Sigmoid colon (tissue), 7 donors: ENCODE data around the gene LINGO1. TPM values are rescaled to one million over a fixed set of nuclear protein-coding genes. Genes with fewer than 3 reads are reported as not detected.

Experiments used
- DNase-seq: peaks from one replicate; pipeline ENCODE4 v3.0.0-alpha.2; 2019
- H3K27ac ChIP-seq, 4 donors: fragments of 200-600 bp; sonication (generic); one replicate each; pipeline ENCODE4 v1.5.1; 2016 to 2019; ENCODE audit warnings: mild to moderate bottlenecking in 1 of 4
- H3K27me3 ChIP-seq, 3 donors: fragments of 200-600 bp; sonication (generic); one replicate each; pipeline ENCODE4 v1.5.1; 2019; ENCODE audit warnings: mild to moderate bottlenecking in 1 of 3
- H3K36me3 ChIP-seq, 4 donors: fragments of 200-600 bp; sonication (generic); one replicate each; pipeline ENCODE4 v1.5.1; 2016 to 2019
- H3K4me1 ChIP-seq, 4 donors: fragments of 200-600 bp; sonication (generic); one replicate each; pipeline ENCODE4 v1.5.1; 2017 to 2019
- H3K4me3 ChIP-seq, 4 donors: fragments of 200-600 bp; sonication (generic); one replicate each; pipeline ENCODE4 v1.5.1; 2017 to 2019; ENCODE audit warnings: mild to moderate bottlenecking in 2 of 4, moderate library complexity in 1 of 4
- H3K9me3 ChIP-seq, 4 donors: fragments of 200-600 bp in 3 of 4; sonication (generic) in 3 of 4; one replicate each; pipeline versions ENCODE4 v1.5.1 to v1.6.1; 2013 to 2019
- EP300 ChIP-seq, 4 donors: sonication (generic); formaldehyde crosslinking; IDR thresholded peaks; one replicate each; pipeline ENCODE4 v1.6.1; 2017; ENCODE audit warnings: antibody characterized with exemption in 4 of 4
- POLR2A ChIP-seq, 2 donors: fragments of 450-650 bp; IDR thresholded peaks; one replicate each; pipeline ENCODE4 v1.6.1; 2016; ENCODE audit warnings: antibody characterized with exemption in 2 of 2, mild to moderate bottlenecking in 2 of 2, moderate library complexity in 2 of 2
- POLR2AphosphoS5 ChIP-seq, 4 donors: sonication (generic); formaldehyde crosslinking; IDR thresholded peaks; one replicate each; pipeline ENCODE4 v1.6.1; 2017; ENCODE audit warnings: antibody characterized with exemption in 4 of 4
- WGBS, 2 donors: extraction: QIAGEN DNeasy Blood & Tissue Kit; methylation state at CpG; one replicate each; pipeline ENCODE4 v1.1.7; 2013; 5-methylcytosine and 5-hydroxymethylcytosine counted together
- intact Hi-C: fragments of 100-400 bp; cut with DNase I; formaldehyde crosslinking; loops from one replicate; pipeline ENCODE4 v1.15.1; 2023
- polyA plus RNA-seq, 3 donors: library from polyadenylated mRNA; stranded (reverse); fragments of 200-250 nt; gene quantifications; one replicate each; pipeline ENCODE4 v1.2.3, GENCODE V29; 2013
- total RNA-seq, 4 donors: library from RNA; depleted of rRNA; stranded (reverse); fragments of >200 nt; gene quantifications; one replicate each; pipeline ENCODE4 v1.1.0, GENCODE V29; 2016
- TF ChIP-seq, protein P1 (sequence below), 4 experiments: fragments of 450-650 bp in 3 of 4; fragments of 200-600 bp in 1 of 4; IDR thresholded peaks; one replicate each; pipeline ENCODE4 v1.5.1; 2016 to 2019; ENCODE audit warnings: antibody characterized with exemption in 4 of 4, mild to moderate bottlenecking in 3 of 4, moderate library complexity in 2 of 4
- donor health status: healthy with polysubstance abuse.
- donor health status: Bipolar disorder and iron deficiency.
- donor health status: healthy.

LINGO1 gene
- total and polyA plus RNA-seq, 7 donors, result under 0.01 to 3.9 (median 0.68) TPM

DNA sequence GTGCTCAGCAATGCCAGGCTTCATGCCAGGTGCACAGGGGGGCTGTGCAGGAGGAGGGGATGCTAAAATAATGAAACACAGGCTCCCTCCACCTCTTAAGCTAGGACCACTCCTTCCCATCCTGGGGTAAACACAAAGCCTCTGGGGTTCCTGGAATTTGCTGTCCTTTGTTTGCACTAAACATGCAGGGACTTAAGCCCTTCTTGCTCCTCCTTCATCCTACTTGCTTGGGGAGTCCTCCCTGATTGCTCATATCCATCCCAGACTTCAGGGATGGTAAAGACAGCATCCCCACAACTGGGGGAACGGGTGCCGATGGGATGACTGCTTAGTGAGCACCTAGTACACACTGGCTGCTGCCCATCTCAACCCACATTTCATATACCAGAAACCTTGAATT lies 5.1 kb downstream of the LINGO1 start:
- no peak overlapping the region for H3K4me3 ChIP-seq
- 94 to 96% methylated on average over 2 of the region's 2 CpGs for WGBS, 2 donors
- no peak overlapping the region for H3K27ac ChIP-seq
- DNase-seq, result no peak
- H3K36me3 ChIP-seq, result no peaks in the 10 kb centered on the region
- intact Hi-C loops, result no loop called here
- TF ChIP-seq, protein P1, sequence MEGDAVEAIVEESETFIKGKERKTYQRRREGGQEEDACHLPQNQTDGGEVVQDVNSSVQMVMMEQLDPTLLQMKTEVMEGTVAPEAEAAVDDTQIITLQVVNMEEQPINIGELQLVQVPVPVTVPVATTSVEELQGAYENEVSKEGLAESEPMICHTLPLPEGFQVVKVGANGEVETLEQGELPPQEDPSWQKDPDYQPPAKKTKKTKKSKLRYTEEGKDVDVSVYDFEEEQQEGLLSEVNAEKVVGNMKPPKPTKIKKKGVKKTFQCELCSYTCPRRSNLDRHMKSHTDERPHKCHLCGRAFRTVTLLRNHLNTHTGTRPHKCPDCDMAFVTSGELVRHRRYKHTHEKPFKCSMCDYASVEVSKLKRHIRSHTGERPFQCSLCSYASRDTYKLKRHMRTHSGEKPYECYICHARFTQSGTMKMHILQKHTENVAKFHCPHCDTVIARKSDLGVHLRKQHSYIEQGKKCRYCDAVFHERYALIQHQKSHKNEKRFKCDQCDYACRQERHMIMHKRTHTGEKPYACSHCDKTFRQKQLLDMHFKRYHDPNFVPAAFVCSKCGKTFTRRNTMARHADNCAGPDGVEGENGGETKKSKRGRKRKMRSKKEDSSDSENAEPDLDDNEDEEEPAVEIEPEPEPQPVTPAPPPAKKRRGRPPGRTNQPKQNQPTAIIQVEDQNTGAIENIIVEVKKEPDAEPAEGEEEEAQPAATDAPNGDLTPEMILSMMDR (IDR thresholded peaks at IDR 0.05), result no peak
- TF ChIP-seq POLR2AphosphoS5 (IDR thresholded peaks at IDR 0.05) (no peak), POLR2A (IDR thresholded peaks at IDR 0.05) (no peak), EP300 (IDR thresholded peaks at IDR 0.05) (no peak)
- H3K9me3 ChIP-seq, result no peaks in the 10 kb centered on the region
- H3K27me3 ChIP-seq, result peaks cover 14 to 24% (median 20%) of the 10 kb centered on the region in 3 donors
- H3K4me1 ChIP-seq, result peaks cover 0 to 14% (median 8%) of the 10 kb centered on the region in 4 donors

DNA sequence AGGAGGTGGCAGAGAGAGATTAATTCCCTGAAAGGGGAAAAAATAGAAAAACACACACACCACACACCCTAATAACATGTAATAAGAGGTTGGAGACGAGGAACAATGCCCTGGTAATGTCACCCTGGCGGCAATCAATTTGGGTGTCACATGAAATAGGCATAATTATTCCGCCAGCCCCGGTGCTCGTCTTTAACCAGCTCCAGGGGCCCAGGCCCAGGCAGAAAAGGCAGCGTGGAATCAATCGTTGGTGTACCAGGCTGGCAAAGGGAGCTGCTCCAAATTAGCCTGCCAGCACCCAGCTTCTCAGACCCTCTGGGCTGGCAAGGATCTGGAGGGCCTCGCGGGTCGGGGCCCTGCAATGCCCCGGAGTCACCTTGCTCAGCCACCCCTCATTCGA lies 5.6 kb downstream of the LINGO1 start:
- DNase-seq, result no peak
- WGBS, 2 donors, result 83 to 85% methylated on average over 12 of the region's 12 CpGs
- H3K4me3 ChIP-seq, result no peak overlapping the region
- H3K9me3 ChIP-seq, result no peaks in the 10 kb centered on the region
- intact Hi-C loops, result no loop called here
- no peak overlapping the region for H3K27ac ChIP-seq
- H3K27me3 ChIP-seq, result peaks cover 12 to 21% (median 18%) of the 10 kb centered on the region in 3 donors
- TF ChIP-seq EP300 (IDR thresholded peaks at IDR 0.05) (no peak), POLR2A (IDR thresholded peaks at IDR 0.05) (no peak), POLR2AphosphoS5 (IDR thresholded peaks at IDR 0.05) (no peak)
- TF ChIP-seq, protein P1 (IDR thresholded peaks at IDR 0.05), result no peak
- peaks cover 0 to 12% (median 5%) of the 10 kb centered on the region in 4 donors for H3K4me1 ChIP-seq
- H3K36me3 ChIP-seq, result no peaks in the 10 kb centered on the region

DNA sequence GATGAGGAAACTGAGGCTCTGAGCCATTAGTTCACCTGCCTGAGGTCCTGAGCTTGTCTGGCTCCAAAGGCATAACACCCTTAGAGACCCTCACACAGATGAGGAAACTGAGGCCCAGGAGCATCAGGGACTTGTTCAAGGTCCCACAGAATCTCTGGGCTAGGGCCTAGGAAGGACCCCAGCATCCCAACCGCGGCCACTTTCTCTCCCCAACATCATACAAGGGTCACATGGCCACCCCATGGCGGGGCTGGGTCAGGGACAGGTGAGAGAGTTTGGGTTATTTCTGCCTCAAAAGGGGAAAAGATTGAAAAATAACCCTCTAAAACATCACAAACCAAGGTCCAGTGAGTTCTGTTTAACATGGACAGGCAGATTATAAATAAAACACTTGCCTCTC lies 6.7 kb downstream of the LINGO1 start:
- WGBS, 2 donors, result 94 to 95% methylated on average over 3 of the region's 3 CpGs
- Histone ChIP-seq H3K36me3 (no peaks in the 10 kb centered on the region), H3K27me3 (peaks cover 1 to 11% (median 7%) of the 10 kb centered on the region in 3 donors), H3K9me3 (no peaks in the 10 kb centered on the region), H3K4me3 (no peak overlapping the region), H3K27ac (no peak overlapping the region), H3K4me1 (peaks cover 0 to 5% (median 0%) of the 10 kb centered on the region in 4 donors)
- TF ChIP-seq POLR2AphosphoS5 (IDR thresholded peaks at IDR 0.05), result no peak
- no peak for TF ChIP-seq EP300 (IDR thresholded peaks at IDR 0.05)
- no peak for TF ChIP-seq POLR2A (IDR thresholded peaks at IDR 0.05)
- TF ChIP-seq, protein P1 (IDR thresholded peaks at IDR 0.05), result no peak
- no peak for DNase-seq
- intact Hi-C loops, result no loop called here

DNA sequence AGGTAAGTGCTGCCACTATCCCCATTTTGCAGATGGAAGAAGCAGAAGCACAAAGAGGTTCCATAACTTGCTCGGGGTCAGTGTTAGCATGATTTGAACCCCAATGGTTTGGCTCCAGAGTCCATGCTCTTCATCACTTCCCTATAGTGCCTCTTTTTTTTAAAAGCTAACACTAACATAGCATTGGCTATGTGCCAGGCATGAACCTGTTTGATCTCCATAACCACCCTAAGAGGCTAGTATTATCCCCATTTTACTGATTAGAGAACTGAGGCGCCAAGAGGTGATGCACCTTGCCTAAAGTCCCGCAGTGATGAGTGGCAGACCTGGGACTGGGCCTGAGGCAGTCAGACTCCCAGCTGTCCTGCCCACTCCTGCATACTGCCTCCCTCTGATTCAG lies 7.3 kb downstream of the LINGO1 start:
- H3K27me3 ChIP-seq, result peaks cover 0 to 4% (median under 1%) of the 10 kb centered on the region in 3 donors
- H3K4me3 ChIP-seq, result no peak overlapping the region
- DNase-seq, result no peak
- no peaks in the 10 kb centered on the region for H3K4me1 ChIP-seq
- intact Hi-C loops, result no loop called here
- H3K27ac ChIP-seq, result no peak overlapping the region
- no peaks in the 10 kb centered on the region for H3K9me3 ChIP-seq
- TF ChIP-seq EP300 (IDR thresholded peaks at IDR 0.05) (no peak), POLR2A (IDR thresholded peaks at IDR 0.05) (no peak), POLR2AphosphoS5 (IDR thresholded peaks at IDR 0.05) (no peak)
- TF ChIP-seq, protein P1 (IDR thresholded peaks at IDR 0.05), result no peak
- 64 to 86% methylated on average over 3 of the region's 3 CpGs for WGBS, 2 donors
- H3K36me3 ChIP-seq, result no peaks in the 10 kb centered on the region

DNA sequence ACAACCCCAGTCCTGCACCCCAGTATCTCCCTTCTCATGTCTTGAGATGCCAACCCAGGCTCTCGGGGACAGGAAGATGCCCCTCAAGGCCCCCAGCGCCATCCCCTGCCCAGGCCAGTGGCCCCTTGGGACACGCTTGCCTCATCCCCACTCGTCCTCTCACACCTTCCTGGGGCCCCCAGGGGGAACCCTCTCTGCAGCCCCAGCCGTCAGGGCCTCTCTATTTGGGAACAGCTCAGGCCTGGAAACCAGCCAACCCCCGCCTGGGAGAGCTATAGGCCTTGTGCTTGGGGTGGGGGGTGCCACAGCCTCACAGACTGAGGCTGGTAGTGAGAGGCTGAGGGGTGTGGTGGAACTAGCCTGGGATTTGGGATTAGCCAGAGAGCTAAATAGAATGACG lies 7.8 kb downstream of the LINGO1 start:
- H3K27me3 ChIP-seq, result peaks cover 0 to 4% (median 0%) of the 10 kb centered on the region in 3 donors
- no peak overlapping the region for H3K4me3 ChIP-seq
- H3K36me3 ChIP-seq, result no peaks in the 10 kb centered on the region
- H3K4me1 ChIP-seq, result no peaks in the 10 kb centered on the region
- 73 to 74% methylated on average over 7 of the region's 7 CpGs for WGBS, 2 donors
- DNase-seq, result no peak
- intact Hi-C loops, result no loop called here
- TF ChIP-seq POLR2AphosphoS5 (IDR thresholded peaks at IDR 0.05), result no peak
- no peak for TF ChIP-seq POLR2A (IDR thresholded peaks at IDR 0.05)
- TF ChIP-seq, protein P1 (IDR thresholded peaks at IDR 0.05), result no peak
- TF ChIP-seq EP300 (IDR thresholded peaks at IDR 0.05), result no peak
- no peaks in the 10 kb centered on the region for H3K9me3 ChIP-seq
- no peak overlapping the region for H3K27ac ChIP-seq
